GM12878 (cell line): ENCODE results near the gene PAK6.

Experiments
- BHLHE40 ChIP-seq, 2 experiments: fragments of 450-650 bp in 1 of 2; IDR thresholded peaks; 2 replicates each; pipeline ENCODE4 v1.6.1; 2011 to 2017; ENCODE audit warnings: low read depth in 2 of 2, borderline replicate concordance in 1 of 2, improper control_type of control experiment in 1 of 2, low read length in 1 of 2, mild to moderate bottlenecking in 1 of 2
- CTCF ChIP-seq, 3 experiments: IDR thresholded peaks in 2 of 3; conservative IDR thresholded peaks in 1 of 3; 2 replicates each; pipeline ENCODE4 v1.5.1; 2011; ENCODE audit warnings: low read depth in 3 of 3, low read length in 3 of 3, mild to moderate bottlenecking in 3 of 3, control low read depth in 2 of 3, moderate library complexity in 2 of 3, inconsistent platforms in 1 of 3, mixed read lengths in 1 of 3; ENCODE audit not compliant: control insufficient read depth in 2 of 3, insufficient read depth in 1 of 3; ENCODE audit errors: extremely low read depth in 1 of 3
- HDAC2 ChIP-seq: fragments of 200-600 bp; sonication (generic); IDR thresholded peaks from 2 replicates; pipeline ENCODE4 v1.6.1; 2017
- POLR2A ChIP-seq: IDR thresholded peaks from 2 replicates; pipeline ENCODE4 v1.6.1; 2011; ENCODE audit warnings: low read depth, mild to moderate bottlenecking, low read length
- RELB ChIP-seq: fragments of 450-650 bp; IDR thresholded peaks from 2 replicates; pipeline ENCODE4 v1.6.1; 2017; ENCODE audit warnings: low read depth, mild to moderate bottlenecking, moderate library complexity
- REST ChIP-seq: IDR thresholded peaks from 2 replicates; pipeline ENCODE4 v1.6.1; 2012; ENCODE audit warnings: mild to moderate bottlenecking, low read depth, low read length
- SPI1 ChIP-seq: IDR thresholded peaks from 2 replicates; pipeline ENCODE4 v1.6.1; 2011; ENCODE audit warnings: low read depth, mild to moderate bottlenecking, low read length, moderate library complexity, borderline replicate concordance; ENCODE audit not compliant: insufficient read depth
- ZNF274 ChIP-seq: IDR thresholded peaks from one replicate; pipeline ENCODE4 v1.8.0; 2011; ENCODE audit not compliant: insufficient read length, insufficient read depth
- TF ChIP-seq, protein P1 (sequence below): IDR thresholded peaks from 2 replicates; pipeline ENCODE4 v1.6.1; 2012; ENCODE audit warnings: low read depth, low read length, improper control_type of control experiment

DNA sequence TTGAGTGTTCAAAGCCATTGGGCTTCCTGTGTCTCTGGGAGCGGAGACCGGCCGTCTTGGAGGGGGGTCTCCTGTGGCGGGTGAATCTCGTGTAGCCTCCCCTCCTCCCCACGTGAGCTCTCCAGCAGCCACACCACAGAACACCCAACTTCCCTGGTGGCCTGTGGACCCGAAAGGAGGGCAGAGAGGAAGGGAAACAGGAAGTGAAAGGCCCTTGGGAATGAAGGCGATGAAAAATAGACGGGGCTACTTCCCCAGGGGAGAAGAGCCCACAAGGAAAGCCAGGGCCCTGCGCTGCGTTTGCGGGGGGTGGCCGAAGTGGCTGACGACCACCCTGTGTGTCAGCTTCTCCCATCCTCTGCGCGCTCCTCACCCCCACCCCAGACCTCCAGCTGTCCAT lies 38.6 kb downstream of the PAK6 start:
- TF ChIP-seq CTCF (IDR thresholded peaks at IDR 0.05 in 2 of 3, conservative IDR thresholded peaks at IDR 0.05 in 1 of 3; ENCODE audit: control insufficient read depth in 2 of 3, extremely low read depth in 1 of 3, insufficient read depth in 1 of 3, low read depth in 3 of 3, low read length in 3 of 3): no peak
- no peak for TF ChIP-seq POLR2A
- 0 out of 2 replicates have a peak, but pooled peaks have one; percentile 38 for TF ChIP-seq RELB
- no peak for TF ChIP-seq ZNF274
- no peak for TF ChIP-seq REST
- TF ChIP-seq BHLHE40 (IDR thresholded peaks at IDR 0.05; ENCODE audit: borderline replicate concordance in 1 of 2, low read depth in 2 of 2, low read length in 1 of 2): peak; percentile 54 to 61; a peak in 3 of 4 replicates
- TF ChIP-seq HDAC2: no peak
- TF ChIP-seq, protein P1, sequence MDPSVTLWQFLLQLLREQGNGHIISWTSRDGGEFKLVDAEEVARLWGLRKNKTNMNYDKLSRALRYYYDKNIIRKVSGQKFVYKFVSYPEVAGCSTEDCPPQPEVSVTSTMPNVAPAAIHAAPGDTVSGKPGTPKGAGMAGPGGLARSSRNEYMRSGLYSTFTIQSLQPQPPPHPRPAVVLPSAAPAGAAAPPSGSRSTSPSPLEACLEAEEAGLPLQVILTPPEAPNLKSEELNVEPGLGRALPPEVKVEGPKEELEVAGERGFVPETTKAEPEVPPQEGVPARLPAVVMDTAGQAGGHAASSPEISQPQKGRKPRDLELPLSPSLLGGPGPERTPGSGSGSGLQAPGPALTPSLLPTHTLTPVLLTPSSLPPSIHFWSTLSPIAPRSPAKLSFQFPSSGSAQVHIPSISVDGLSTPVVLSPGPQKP: no peak
- TF ChIP-seq SPI1: peak; percentile 76; the same call in 1 of the 2 replicates
